COLO668 (cell line): Measurements from ENCODE around the gene FLNC.

Experiments
- DNase-seq: peaks from one replicate; lab custom pipeline; 2025; ENCODE audit not compliant: unreplicated experiment; lab: John Stamatoyannopoulos, UW

FLNC gene

GRCh38 chr7:128844777-128845311, 14.6 kb downstream of the FLNC start:
- DNase-seq: no peak

GRCh38 chr7:128845475-128845874, 15.3 kb downstream of the FLNC start:
- DNase-seq: no peak

DNA sequence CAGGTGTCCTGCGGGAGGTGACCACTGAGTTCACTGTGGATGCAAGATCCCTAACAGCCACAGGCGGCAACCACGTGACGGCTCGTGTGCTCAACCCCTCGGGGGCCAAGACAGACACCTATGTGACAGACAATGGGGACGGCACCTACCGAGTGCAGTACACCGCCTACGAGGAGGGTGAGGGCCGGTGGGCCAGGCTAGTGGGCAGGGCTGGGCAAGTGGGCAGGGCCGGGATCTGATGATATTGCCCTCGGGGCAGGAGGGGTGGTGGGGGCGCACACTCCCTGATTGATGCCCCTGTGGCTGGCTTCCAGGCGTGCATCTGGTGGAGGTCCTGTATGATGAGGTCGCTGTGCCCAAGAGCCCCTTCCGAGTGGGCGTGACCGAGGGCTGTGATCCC, 15.8 kb downstream of the FLNC start:
- DNase-seq: no peak

- no peak for DNase-seq
These were observed 16.7 kb downstream of the FLNC start for GRCh38 chr7:128846781-128847444.

GRCh38 chr7:128847721-128848211, 17.6 kb downstream of the FLNC start:
- no peak for DNase-seq

DNA sequence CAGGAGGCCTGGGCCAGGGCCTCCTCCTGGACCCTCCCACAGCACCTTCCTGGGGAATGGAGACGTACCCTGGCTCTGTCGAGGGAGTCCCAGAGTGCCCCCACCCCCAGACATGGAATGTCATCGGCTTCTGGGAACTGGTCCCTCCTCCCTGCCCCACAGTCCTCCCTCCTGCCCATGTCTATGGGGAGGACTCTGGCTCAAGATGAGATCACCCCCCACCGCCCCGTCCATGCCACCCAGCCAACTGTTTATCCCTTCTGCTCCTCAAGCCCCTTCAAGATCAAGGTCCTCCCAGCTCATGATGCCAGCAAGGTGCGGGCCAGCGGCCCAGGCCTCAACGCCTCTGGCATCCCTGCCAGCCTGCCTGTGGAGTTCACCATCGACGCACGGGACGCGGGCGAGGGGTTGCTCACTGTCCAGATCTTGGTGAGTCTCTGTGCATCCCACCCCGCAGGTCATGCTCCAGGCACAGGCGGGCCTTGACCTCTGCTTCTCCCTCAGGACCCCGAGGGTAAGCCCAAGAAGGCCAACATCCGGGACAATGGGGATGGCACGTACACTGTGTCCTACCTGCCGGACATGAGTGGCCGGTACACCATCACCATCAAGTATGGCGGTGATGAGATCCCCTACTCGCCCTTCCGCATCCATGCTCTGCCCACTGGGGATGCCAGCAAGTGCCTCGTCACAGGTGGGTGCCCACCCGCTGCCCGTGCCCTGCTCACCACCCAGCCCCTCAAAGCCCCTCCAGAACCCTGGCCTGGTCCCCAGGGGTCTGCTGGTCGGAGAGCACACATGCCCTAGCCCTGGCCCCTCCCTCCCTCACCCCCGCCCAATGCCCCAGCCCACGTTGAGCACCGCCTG, 18.3 kb downstream of the FLNC start:
- DNase-seq: no peak

- DNase-seq: no peak
These were observed 18.9 kb downstream of the FLNC start for GRCh38 chr7:128849156-128849515.

- DNase-seq: no peak
These were observed 19.7 kb downstream of the FLNC start for GRCh38 chr7:128849804-128850490.

GRCh38 chr7:128852537-128853254, 22.5 kb downstream of the FLNC start:
- DNase-seq: no peak

- no peak for DNase-seq
These were observed 23.6 kb downstream of the FLNC start for GRCh38 chr7:128853799-128854198.

DNA sequence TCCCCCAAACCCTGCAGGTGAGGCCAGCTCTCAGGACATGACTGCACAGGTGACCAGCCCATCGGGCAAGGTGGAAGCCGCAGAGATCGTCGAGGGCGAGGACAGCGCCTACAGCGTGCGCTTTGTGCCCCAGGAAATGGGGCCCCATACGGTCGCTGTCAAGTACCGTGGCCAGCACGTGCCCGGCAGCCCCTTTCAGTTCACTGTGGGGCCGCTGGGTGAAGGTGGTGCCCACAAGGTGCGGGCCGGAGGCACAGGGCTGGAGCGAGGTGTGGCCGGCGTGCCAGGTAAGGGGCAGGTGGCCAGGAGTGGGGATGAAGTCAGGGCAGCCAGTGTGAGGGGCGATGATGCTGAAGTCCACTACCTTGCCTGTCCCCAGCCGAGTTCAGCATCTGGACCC, 24.2 kb downstream of the FLNC start:
- no peak for DNase-seq

- DNase-seq: no peak
These were observed 25.4 kb downstream of the FLNC start for GRCh38 chr7:128855559-128855958.

GRCh38 chr7:128856001-128856718, 26.0 kb downstream of the FLNC start:
- DNase-seq: no peak

- DNase-seq: no peak
These were observed 28.4 kb downstream of the FLNC start for GRCh38 chr7:128858380-128859231.

- no peak for DNase-seq
These were observed 29.3 kb downstream of the FLNC start for GRCh38 chr7:128859232-128860157.

- no peak for DNase-seq
These were observed 30.2 kb downstream of the FLNC start for GRCh38 chr7:128860158-128861073.

- no peak for DNase-seq
These were observed 31.9 kb downstream of the FLNC start for GRCh38 chr7:128861957-128862570.
